H9 (cell line): ENCODE data around the gene RFX4. TPM values are rescaled to one million over a fixed set of nuclear protein-coding genes. Genes with fewer than 3 reads are reported as not detected.
"Not testable (repeated sequence)": the region's sequence is repeated elsewhere in the genome, so short reads cannot be mapped to it uniquely, and the experiment has no call there.

ENCODE experiments used
- DNase-seq: peaks from one replicate; pipeline ENCODE4 v3.0.0-alpha.2; 2017
- H2AFZ ChIP-seq: one replicate; pipeline ENCODE4 v1.6.1; 2013; ENCODE audit warnings: mild to moderate bottlenecking, low read length, control low read depth, moderate library complexity
- H2AK5ac ChIP-seq: 2 replicates; pipeline ENCODE4 v1.6.1; 2013; ENCODE audit warnings: low read length, control low read depth, mixed read lengths; ENCODE audit not compliant: insufficient read length
- H2BK120ac ChIP-seq: one replicate; pipeline ENCODE4 v1.6.1; 2013; ENCODE audit warnings: low read depth, mild to moderate bottlenecking, low read length, control low read depth, inconsistent platforms; ENCODE audit not compliant: poor library complexity, severe bottlenecking
- H2BK12ac ChIP-seq: 2 replicates; pipeline ENCODE4 v1.6.1; 2013; ENCODE audit warnings: low read length, control low read depth, mixed read lengths, low read depth; ENCODE audit not compliant: insufficient read length
- H2BK15ac ChIP-seq: 2 replicates; pipeline ENCODE4 v1.6.1; 2013; ENCODE audit warnings: low read depth, low read length, control low read depth
- H2BK20ac ChIP-seq: one replicate; pipeline ENCODE4 v1.6.1; 2013; ENCODE audit warnings: low read depth, mild to moderate bottlenecking, low read length, control low read depth, inconsistent platforms; ENCODE audit not compliant: poor library complexity, severe bottlenecking
- H2BK5ac ChIP-seq: 2 replicates; pipeline ENCODE4 v1.6.1; 2013; ENCODE audit warnings: low read length, control low read depth, mixed read lengths; ENCODE audit not compliant: insufficient read length
- H3K14ac ChIP-seq: 2 replicates; pipeline ENCODE4 v1.6.1; 2013; ENCODE audit warnings: low read length, control low read depth; ENCODE audit not compliant: insufficient read depth
- H3K18ac ChIP-seq: 2 replicates; pipeline ENCODE4 v1.6.1; 2013; ENCODE audit warnings: low read depth, mild to moderate bottlenecking, mixed read lengths, low read length, control low read depth; ENCODE audit not compliant: insufficient read length
- H3K23ac ChIP-seq: 2 replicates; pipeline ENCODE4 v1.6.1; 2013; ENCODE audit warnings: low read length, control low read depth, mixed read lengths, low read depth; ENCODE audit not compliant: insufficient read length
- H3K23me2 ChIP-seq: 2 replicates; pipeline ENCODE4 v1.6.1; 2013; ENCODE audit warnings: low read depth, mild to moderate bottlenecking, mixed read lengths, low read length, control low read depth; ENCODE audit not compliant: insufficient read length, poor library complexity, severe bottlenecking
- H3K27ac ChIP-seq: 2 replicates; pipeline ENCODE4 v1.5.1; 2013; ENCODE audit warnings: low read length, control low read depth, mixed read lengths, low read depth; ENCODE audit not compliant: insufficient read length
- H3K27me3 ChIP-seq: 2 replicates; pipeline ENCODE4 v1.6.1; 2013; ENCODE audit warnings: low read length, control low read depth, inconsistent platforms; ENCODE audit not compliant: insufficient read depth
- H3K4ac ChIP-seq: 2 replicates; pipeline ENCODE4 v1.6.1; 2013; ENCODE audit warnings: low read depth, mild to moderate bottlenecking, control low read depth, inconsistent platforms, low read length, moderate library complexity
- H3K4me1 ChIP-seq: 2 replicates; pipeline ENCODE4 v1.6.1; 2013; ENCODE audit warnings: low read length, control low read depth, inconsistent platforms; ENCODE audit not compliant: insufficient read depth
- H3K4me2 ChIP-seq: 2 replicates; pipeline ENCODE4 v1.6.1; 2013; ENCODE audit warnings: low read length, control low read depth, mixed read lengths; ENCODE audit not compliant: insufficient read length, insufficient read depth
- H3K56ac ChIP-seq: 2 replicates; pipeline ENCODE4 v1.6.1; 2013; ENCODE audit warnings: low read depth, mild to moderate bottlenecking, mixed read lengths, low read length, control low read depth; ENCODE audit not compliant: insufficient read length
- H3K79me1 ChIP-seq: 2 replicates; pipeline ENCODE4 v1.6.1; 2013; ENCODE audit warnings: low read depth, mild to moderate bottlenecking, moderate library complexity, low read length, control low read depth, inconsistent platforms; ENCODE audit not compliant: insufficient read depth, poor library complexity, severe bottlenecking
- H3K79me2 ChIP-seq: 2 replicates; pipeline ENCODE4 v1.6.1; 2013; ENCODE audit warnings: low read length, control low read depth, inconsistent platforms; ENCODE audit not compliant: insufficient read depth
- H3K9ac ChIP-seq: 2 replicates; pipeline ENCODE4 v1.6.1; 2013; ENCODE audit warnings: low read length, control low read depth, mixed read lengths; ENCODE audit not compliant: insufficient read length; ENCODE audit errors: extremely low read depth
- H3K9me3 ChIP-seq: one replicate; pipeline ENCODE4 v1.6.1; 2013; ENCODE audit warnings: low read depth, low read length, inconsistent platforms; ENCODE audit not compliant: control insufficient read depth
- H3T11ph ChIP-seq: one replicate; pipeline ENCODE4 v1.6.1; 2013; ENCODE audit warnings: mild to moderate bottlenecking, low read length, control low read depth, inconsistent platforms
- H4K20me1 ChIP-seq: one replicate; pipeline ENCODE4 v1.6.1; 2013; ENCODE audit not compliant: control insufficient read depth, insufficient read length, insufficient read depth
- H4K5ac ChIP-seq: 2 replicates; pipeline ENCODE4 v1.6.1; 2013; ENCODE audit warnings: low read depth, mild to moderate bottlenecking, mixed read lengths, low read length, control low read depth; ENCODE audit not compliant: insufficient read length
- H4K8ac ChIP-seq: replicated peaks from 2 replicates; pipeline ENCODE4 v1.6.1; 2013; ENCODE audit warnings: low read length, control low read depth, mixed read lengths, low read depth; ENCODE audit not compliant: insufficient read length
- H4K91ac ChIP-seq: 2 replicates; pipeline ENCODE4 v1.6.1; 2013; ENCODE audit warnings: low read depth, mild to moderate bottlenecking, moderate library complexity, mixed read lengths, low read length, control low read depth; ENCODE audit not compliant: insufficient read length
- H3K27ac Mint-ChIP-seq, 3 experiments: 2 replicates in 2 of 3; 3 replicates in 1 of 3; pipeline ENCODE4 v1.8.0; 2020 to 2021; ENCODE audit warnings: mixed read lengths in 3 of 3, mild to moderate bottlenecking in 1 of 3, moderate library complexity in 1 of 3
- H3K27me3 Mint-ChIP-seq: 2 replicates; pipeline ENCODE4 v1.8.0; 2021; ENCODE audit warnings: low read depth, mild to moderate bottlenecking, moderate library complexity, mixed read lengths
- H3K36me3 Mint-ChIP-seq, 3 experiments: 2 replicates in 2 of 3; 3 replicates in 1 of 3; pipeline ENCODE4 v1.8.0; 2020 to 2021; ENCODE audit warnings: low read depth in 3 of 3, mixed read lengths in 3 of 3; ENCODE audit not compliant: insufficient read depth in 1 of 3
- H3K4me1 Mint-ChIP-seq, 2 experiments: 2 replicates each; pipeline ENCODE4 v1.8.0; 2020; ENCODE audit warnings: mixed read lengths in 2 of 2
- H3K4me3 Mint-ChIP-seq, 2 experiments: 2 replicates in 1 of 2; 3 replicates in 1 of 2; pipeline ENCODE4 v1.8.0; 2020 to 2021; ENCODE audit warnings: mild to moderate bottlenecking in 2 of 2, mixed read lengths in 2 of 2, moderate library complexity in 1 of 2
- H3K9me3 Mint-ChIP-seq, 2 experiments: 2 replicates in 1 of 2; 3 replicates in 1 of 2; pipeline ENCODE4 v1.8.0; 2020; ENCODE audit warnings: mild to moderate bottlenecking in 2 of 2, mixed read lengths in 2 of 2, moderate library complexity in 1 of 2
- WGBS: extraction: QIAGEN DNeasy Blood & Tissue Kit; methylation state at CpG from one replicate; pipeline ENCODE4 v1.1.7; 2013; ENCODE audit warnings: missing lambda C conversion rate, low lambda C conversion rate, mixed read lengths; ENCODE audit not compliant: insufficient read length; ENCODE audit errors: extremely low coverage; 5-methylcytosine and 5-hydroxymethylcytosine counted together
- total RNA-seq: library from RNA; stranded (reverse); gene quantifications from 2 replicates; pipeline ENCODE4 v1.2.1, GENCODE V29; 2021
- TF ChIP-seq, protein P1 (sequence below): fragments of 200-600 bp; sonication (generic); conservative IDR thresholded peaks from 3 replicates; pipeline ENCODE4 v1.8.0; 2021; ENCODE audit warnings: antibody characterized with exemption, mild to moderate bottlenecking

The RFX4 gene
- total RNA-seq, 1 experiment from 2014 or later, result 0.57 TPM

DNA sequence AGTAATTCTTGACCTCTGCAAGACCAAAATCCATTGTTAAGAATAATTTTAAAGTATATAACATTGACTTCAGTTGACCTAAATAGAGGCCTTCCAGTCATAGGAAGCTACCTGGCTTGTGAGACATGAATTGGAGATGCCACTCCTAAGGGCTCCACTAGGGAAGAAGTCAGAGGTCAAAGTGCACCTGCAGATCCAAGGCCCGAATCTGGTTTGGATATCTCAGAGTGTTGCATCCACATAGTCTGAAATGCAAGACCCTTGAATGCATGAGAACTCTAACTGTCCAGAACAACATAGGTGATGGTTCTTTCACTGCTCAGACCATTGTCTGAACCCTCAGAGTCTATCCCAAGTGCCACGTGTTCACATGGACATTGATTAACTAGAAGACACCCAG lies 22.4 kb downstream of the RFX4 start:
- Histone ChIP-seq H3K23me2 (no peaks in the 10 kb centered on the region), H4K91ac (no peak overlapping the region), H3K23ac (no peak overlapping the region), H3K79me2 (no peaks in the 10 kb centered on the region), H2BK12ac (no peak overlapping the region), H3K56ac (no peak overlapping the region), H4K8ac (no peak overlapping the region), H3K27me3 (no peaks in the 10 kb centered on the region), H3K27ac (no peak overlapping the region), H3K18ac (no peak overlapping the region), H4K20me1 (no peaks in the 10 kb centered on the region), H2AFZ (no peak overlapping the region), H3K4me1 (no peaks in the 10 kb centered on the region; the same call in 1 of the 2 replicates), H2BK20ac (no peak overlapping the region), H2BK120ac (no peak overlapping the region), H2BK5ac (no peak overlapping the region), H3K4ac (no peak overlapping the region), H3K14ac (no peak overlapping the region), H3K9ac (no peak overlapping the region), H3T11ph (no peak overlapping the region), H3K79me1 (no peaks in the 10 kb centered on the region), H2BK15ac (no peak overlapping the region), H3K9me3 (no peaks in the 10 kb centered on the region), H4K5ac (no peak overlapping the region), H3K4me2 (no peak overlapping the region), H2AK5ac (no peak overlapping the region)
- Mint-ChIP-seq H3K36me3 (peaks cover 0 to 2% (median 0%) of the 10 kb centered on the region in 3 experiments; a peak in 1 of 7 replicates), H3K27ac (no peak overlapping the region), H3K9me3 (peaks cover under 1 to 8% of the 10 kb centered on the region in 2 experiments; a peak in 4 of 5 replicates), H3K4me1 (peaks cover 15 to 17% of the 10 kb centered on the region in 2 experiments), H3K4me3 (no peak overlapping the region), H3K27me3 (peaks cover 34% of the 10 kb centered on the region)
- TF ChIP-seq, protein P1, sequence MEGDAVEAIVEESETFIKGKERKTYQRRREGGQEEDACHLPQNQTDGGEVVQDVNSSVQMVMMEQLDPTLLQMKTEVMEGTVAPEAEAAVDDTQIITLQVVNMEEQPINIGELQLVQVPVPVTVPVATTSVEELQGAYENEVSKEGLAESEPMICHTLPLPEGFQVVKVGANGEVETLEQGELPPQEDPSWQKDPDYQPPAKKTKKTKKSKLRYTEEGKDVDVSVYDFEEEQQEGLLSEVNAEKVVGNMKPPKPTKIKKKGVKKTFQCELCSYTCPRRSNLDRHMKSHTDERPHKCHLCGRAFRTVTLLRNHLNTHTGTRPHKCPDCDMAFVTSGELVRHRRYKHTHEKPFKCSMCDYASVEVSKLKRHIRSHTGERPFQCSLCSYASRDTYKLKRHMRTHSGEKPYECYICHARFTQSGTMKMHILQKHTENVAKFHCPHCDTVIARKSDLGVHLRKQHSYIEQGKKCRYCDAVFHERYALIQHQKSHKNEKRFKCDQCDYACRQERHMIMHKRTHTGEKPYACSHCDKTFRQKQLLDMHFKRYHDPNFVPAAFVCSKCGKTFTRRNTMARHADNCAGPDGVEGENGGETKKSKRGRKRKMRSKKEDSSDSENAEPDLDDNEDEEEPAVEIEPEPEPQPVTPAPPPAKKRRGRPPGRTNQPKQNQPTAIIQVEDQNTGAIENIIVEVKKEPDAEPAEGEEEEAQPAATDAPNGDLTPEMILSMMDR, result no peak
- no peak for DNase-seq
- WGBS, result no CpG with 5 or more reads among the region's 2 CpGs

DNA sequence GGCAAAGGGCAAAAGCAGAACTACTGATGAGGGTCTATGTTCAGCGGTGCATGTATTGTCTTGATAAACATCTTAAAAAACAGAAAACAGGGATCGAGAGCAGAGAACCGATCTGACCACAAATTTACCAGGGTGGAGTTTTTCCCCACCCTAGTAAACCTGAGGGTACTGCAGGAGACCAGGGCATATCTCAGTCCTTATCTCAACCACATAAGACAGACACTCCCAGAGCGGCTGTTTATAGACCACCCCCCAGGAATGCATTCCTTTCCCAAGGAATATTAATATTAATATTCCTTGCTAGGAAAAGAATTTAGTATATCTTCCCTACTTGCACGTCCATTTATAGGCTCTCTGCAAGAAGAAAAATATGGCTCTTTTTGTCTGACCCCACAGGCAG lies 37.8 kb downstream of the RFX4 start:
- H2BK15ac ChIP-seq, H2AFZ ChIP-seq, H3T11ph ChIP-seq, H3K14ac ChIP-seq, H3K27ac ChIP-seq, H3K27me3 ChIP-seq, H3K4me1 Mint-ChIP-seq, H4K20me1 ChIP-seq, H3K4me2 ChIP-seq, H4K8ac ChIP-seq, H3K4me3 Mint-ChIP-seq, H3K9me3 ChIP-seq, H3K4me1 ChIP-seq, H3K79me1 ChIP-seq, DNase-seq, H3K27ac Mint-ChIP-seq, H3K79me2 ChIP-seq, H3K18ac ChIP-seq, H4K5ac ChIP-seq, H3K56ac ChIP-seq, H3K27me3 Mint-ChIP-seq, H2BK5ac ChIP-seq, H3K4ac ChIP-seq, H3K23me2 ChIP-seq, H3K23ac ChIP-seq, H2BK120ac ChIP-seq, H2AK5ac ChIP-seq, H2BK12ac ChIP-seq, H2BK20ac ChIP-seq, H4K91ac ChIP-seq, H3K9ac ChIP-seq: not testable (repeated sequence)
- WGBS, result no CpG with 5 or more reads among the region's 5 CpGs
- Mint-ChIP-seq H3K9me3 (peaks cover 26 to 31% of the 10 kb centered on the region in 2 experiments), H3K36me3 (peaks cover 12 to 20% (median 12%) of the 10 kb centered on the region in 3 experiments; a peak in 6 of 7 replicates)
